ENCODE results near the gene HELQ. TPM values are rescaled to one million over a fixed set of nuclear protein-coding genes. Genes with fewer than 3 reads are reported as not detected.
"Not testable (repeated sequence)": the region's sequence is repeated elsewhere in the genome, so short reads cannot be mapped to it uniquely, and the experiment has no call there.

The HELQ gene, protein sequence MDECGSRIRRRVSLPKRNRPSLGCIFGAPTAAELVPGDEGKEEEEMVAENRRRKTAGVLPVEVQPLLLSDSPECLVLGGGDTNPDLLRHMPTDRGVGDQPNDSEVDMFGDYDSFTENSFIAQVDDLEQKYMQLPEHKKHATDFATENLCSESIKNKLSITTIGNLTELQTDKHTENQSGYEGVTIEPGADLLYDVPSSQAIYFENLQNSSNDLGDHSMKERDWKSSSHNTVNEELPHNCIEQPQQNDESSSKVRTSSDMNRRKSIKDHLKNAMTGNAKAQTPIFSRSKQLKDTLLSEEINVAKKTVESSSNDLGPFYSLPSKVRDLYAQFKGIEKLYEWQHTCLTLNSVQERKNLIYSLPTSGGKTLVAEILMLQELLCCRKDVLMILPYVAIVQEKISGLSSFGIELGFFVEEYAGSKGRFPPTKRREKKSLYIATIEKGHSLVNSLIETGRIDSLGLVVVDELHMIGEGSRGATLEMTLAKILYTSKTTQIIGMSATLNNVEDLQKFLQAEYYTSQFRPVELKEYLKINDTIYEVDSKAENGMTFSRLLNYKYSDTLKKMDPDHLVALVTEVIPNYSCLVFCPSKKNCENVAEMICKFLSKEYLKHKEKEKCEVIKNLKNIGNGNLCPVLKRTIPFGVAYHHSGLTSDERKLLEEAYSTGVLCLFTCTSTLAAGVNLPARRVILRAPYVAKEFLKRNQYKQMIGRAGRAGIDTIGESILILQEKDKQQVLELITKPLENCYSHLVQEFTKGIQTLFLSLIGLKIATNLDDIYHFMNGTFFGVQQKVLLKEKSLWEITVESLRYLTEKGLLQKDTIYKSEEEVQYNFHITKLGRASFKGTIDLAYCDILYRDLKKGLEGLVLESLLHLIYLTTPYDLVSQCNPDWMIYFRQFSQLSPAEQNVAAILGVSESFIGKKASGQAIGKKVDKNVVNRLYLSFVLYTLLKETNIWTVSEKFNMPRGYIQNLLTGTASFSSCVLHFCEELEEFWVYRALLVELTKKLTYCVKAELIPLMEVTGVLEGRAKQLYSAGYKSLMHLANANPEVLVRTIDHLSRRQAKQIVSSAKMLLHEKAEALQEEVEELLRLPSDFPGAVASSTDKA
- 1.1 TPM for total RNA-seq

DNA sequence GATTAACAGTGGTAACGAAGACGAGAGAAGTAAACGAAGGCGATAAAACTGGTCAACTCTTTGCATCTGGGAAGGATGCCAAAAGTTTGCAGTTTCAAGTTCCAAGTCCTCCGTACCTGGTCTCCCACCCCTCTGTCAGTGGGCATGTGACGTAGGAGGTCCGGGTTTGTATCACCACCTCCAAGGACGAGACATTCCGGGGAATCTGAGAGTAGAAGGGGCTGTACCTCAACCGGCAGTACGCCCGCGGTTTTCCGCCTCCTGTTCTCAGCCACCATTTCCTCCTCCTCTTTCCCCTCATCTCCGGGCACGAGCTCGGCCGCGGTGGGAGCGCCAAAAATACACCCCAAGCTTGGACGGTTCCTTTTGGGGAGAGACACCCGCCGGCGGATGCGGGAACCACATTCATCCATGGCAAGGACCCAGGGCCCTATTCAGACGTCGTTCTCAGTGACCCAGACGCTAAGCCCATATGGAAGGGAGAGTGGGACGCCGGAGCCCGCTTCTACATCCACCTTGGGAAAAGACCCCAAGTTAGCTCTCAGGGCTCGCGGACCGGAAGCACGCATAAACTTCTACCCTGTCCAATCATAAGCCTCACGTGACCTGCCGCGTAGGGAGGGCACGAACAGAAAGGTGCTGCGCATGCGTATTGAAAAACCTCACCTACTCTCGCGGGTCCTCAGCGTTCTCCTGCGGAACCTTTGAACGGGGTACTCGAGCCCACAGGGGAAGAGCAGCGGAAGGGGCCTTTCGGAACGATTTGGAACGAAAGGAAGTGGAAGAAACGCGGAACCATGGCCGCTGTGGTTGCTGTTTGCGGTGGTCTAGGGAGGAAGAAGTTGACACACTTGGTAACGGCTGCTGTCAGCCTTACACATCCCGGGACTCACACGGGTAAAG is at the start of gene HELQ, which contains the start of gene MRPS18C:
Gene HELQ (minus strand): TSS at position 543 of the 903 bp plus-strand sequence. CDS start 130 bp downstream, at position 413.
Gene MRPS18C (plus strand): TSS at position 778 of the 903 bp plus-strand sequence. CDS start 20 bp downstream, at position 798.
- peaks cover 5 to 36% of the 10 kb centered on the region in 2 donors for H3K36me3 ChIP-seq
- DNase-seq (ENCODE audit: low spot score in 2 of 2) = peak; percentile 94 to 99

GRCh38 chr4:83504996-83505395 is 49.4 kb upstream of the HELQ start:
- DNase-seq (ENCODE audit: low spot score in 2 of 2) = no peak
- Histone ChIP-seq H3K4me1 (no peaks in the 10 kb centered on the region), H3K27ac (no peak overlapping the region), H3K27me3 (no peaks in the 10 kb centered on the region), H3K36me3 (no peaks in the 10 kb centered on the region), H3K4me3 (no peak overlapping the region), H3K9me3 (no peaks in the 10 kb centered on the region)
- TF ChIP-seq, protein P1, sequence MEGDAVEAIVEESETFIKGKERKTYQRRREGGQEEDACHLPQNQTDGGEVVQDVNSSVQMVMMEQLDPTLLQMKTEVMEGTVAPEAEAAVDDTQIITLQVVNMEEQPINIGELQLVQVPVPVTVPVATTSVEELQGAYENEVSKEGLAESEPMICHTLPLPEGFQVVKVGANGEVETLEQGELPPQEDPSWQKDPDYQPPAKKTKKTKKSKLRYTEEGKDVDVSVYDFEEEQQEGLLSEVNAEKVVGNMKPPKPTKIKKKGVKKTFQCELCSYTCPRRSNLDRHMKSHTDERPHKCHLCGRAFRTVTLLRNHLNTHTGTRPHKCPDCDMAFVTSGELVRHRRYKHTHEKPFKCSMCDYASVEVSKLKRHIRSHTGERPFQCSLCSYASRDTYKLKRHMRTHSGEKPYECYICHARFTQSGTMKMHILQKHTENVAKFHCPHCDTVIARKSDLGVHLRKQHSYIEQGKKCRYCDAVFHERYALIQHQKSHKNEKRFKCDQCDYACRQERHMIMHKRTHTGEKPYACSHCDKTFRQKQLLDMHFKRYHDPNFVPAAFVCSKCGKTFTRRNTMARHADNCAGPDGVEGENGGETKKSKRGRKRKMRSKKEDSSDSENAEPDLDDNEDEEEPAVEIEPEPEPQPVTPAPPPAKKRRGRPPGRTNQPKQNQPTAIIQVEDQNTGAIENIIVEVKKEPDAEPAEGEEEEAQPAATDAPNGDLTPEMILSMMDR (IDR thresholded peaks at IDR 0.05) = no peak
- intact Hi-C loops (cut with DNase I) = no loop called here

More for the DNA sequence above, at the start of gene HELQ, which contains the start of gene MRPS18C:
- Histone ChIP-seq H3K27ac (peak within 1 kb of the TSS; percentile 98 to 99), H3K27me3 (no peaks in the 10 kb centered on the region), H3K9me3 (no peaks in the 10 kb centered on the region), H3K4me1 (peaks cover 0 to 14% of the 10 kb centered on the region in 2 donors), H3K4me3 (peak within 1 kb of the TSS; percentile 85 to 89)
- intact Hi-C loops (cut with DNase I) = loop anchor here (1.0 to 10.0 kb wide), 9 partner anchors 30 to 1083 kb away; partner anchors contain the start of genes ABRAXAS1, COQ2, GPAT3 and HNRNPD
- TF ChIP-seq, protein P1 (IDR thresholded peaks at IDR 0.05) = peak in 2 of 3 experiments; percentile 26 to 42

- Histone ChIP-seq H3K27ac (no peak overlapping the region), H3K9me3 (no peaks in the 10 kb centered on the region), H3K36me3 (no peaks in the 10 kb centered on the region), H3K27me3 (no peaks in the 10 kb centered on the region), H3K4me1 (no peaks in the 10 kb centered on the region), H3K4me3 (no peak overlapping the region)
- TF ChIP-seq, protein P1 (IDR thresholded peaks at IDR 0.05) = no peak
- no peak for DNase-seq (ENCODE audit: low spot score in 2 of 2)
- intact Hi-C loops (cut with DNase I) = no loop called here
Observed at GRCh38 chr4:83504503-83504902, 48.9 kb upstream of the HELQ start.

DNA sequence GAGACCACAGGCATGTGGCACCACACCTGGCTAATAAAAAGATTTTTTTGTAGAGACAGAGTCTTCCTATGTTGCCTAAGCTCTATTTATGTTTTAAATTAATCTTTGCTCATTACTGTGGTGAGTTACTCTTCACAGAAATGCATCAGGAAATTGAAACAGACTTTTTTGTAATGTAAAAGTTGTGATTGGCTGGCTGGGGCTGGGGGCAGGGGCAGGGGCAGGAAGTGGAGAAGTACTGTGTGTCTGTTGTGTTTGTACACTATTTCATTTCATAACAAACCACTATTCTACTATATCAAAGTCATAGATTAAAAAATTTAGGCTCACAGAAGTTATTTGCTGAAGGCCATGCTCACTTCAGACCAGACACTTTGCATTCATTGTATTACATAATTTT is 48.4 kb upstream of the HELQ start:
- H3K36me3 ChIP-seq = no peaks in the 10 kb centered on the region
- H3K4me1 ChIP-seq = no peaks in the 10 kb centered on the region
- intact Hi-C loops (cut with DNase I) = no loop called here
- H3K9me3 ChIP-seq = no peaks in the 10 kb centered on the region
- DNase-seq (ENCODE audit: low spot score in 2 of 2) = no peak
- TF ChIP-seq, protein P1 (IDR thresholded peaks at IDR 0.05) = no peak
- no peaks in the 10 kb centered on the region for H3K27me3 ChIP-seq
- no peak overlapping the region for H3K4me3 ChIP-seq
- H3K27ac ChIP-seq = no peak overlapping the region

DNA sequence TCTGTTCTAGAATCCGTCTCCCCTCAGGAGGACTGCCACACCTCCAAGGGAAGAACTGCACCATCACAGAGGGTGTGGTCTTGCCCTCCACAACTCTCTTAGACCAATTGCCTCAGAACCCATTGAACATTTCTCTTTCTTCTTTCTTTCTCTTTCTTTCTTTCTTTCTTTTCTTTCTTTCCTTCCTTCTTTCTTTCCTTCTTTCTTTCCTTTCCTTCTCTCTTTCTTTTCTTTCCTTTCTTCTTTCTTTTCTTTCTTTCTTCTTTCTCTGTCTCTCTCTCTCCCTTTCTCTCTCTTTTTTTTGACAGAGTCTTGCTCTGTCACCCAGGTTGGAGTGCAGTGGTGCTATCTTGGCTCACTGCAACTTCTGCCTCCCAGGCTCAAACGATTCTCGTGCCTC is 46.0 kb upstream of the HELQ start:
- H3K9me3 ChIP-seq; H3K27me3 ChIP-seq; H3K4me1 ChIP-seq; intact Hi-C loops (cut with DNase I); H3K27ac ChIP-seq; H3K4me3 ChIP-seq; H3K36me3 ChIP-seq; DNase-seq (ENCODE audit: low spot score in 2 of 2): not testable (repeated sequence)
